Coronary artery (tissue), 2 donors: Measurements from ENCODE around the gene THTPA.
"Not testable (repeated sequence)": the region's sequence is repeated elsewhere in the genome, so short reads cannot be mapped to it uniquely, and the experiment has no call there.

Experiments
- DNase-seq: peaks from one replicate; pipeline ENCODE4 v3.0.0-alpha.2; 2017; ENCODE audit warnings: low spot score
- H3K27ac ChIP-seq, 2 donors: fragments of 200-600 bp; sonication (generic); one replicate each; pipeline ENCODE4 v1.5.1; 2016 to 2019
- H3K4me3 ChIP-seq: fragments of 200-600 bp; sonication (generic); 2 replicates; pipeline ENCODE4 v1.5.1; 2016; ENCODE audit warnings: mild to moderate bottlenecking, moderate library complexity
- CTCF ChIP-seq: fragments of 200-600 bp; sonication (generic); IDR thresholded peaks from one replicate; pipeline ENCODE4 v1.5.1; 2019; ENCODE audit warnings: antibody characterized with exemption

The THTPA gene

GRCh38 chr14:23603103-23603502 lies 47.0 kb downstream of the THTPA start:
- H3K27ac ChIP-seq = no peak overlapping the region
- DNase-seq = no peak
- H3K4me3 ChIP-seq = no peak overlapping the region
- no peak for TF ChIP-seq CTCF

- no peak for TF ChIP-seq CTCF
- DNase-seq = no peak
- Histone ChIP-seq H3K4me3 (no peak overlapping the region), H3K27ac (no peak overlapping the region)
Measured at GRCh38 chr14:23604148-23604547, 48.1 kb downstream of the THTPA start.

GRCh38 chr14:23604675-23605170 lies 48.7 kb downstream of the THTPA start:
- Histone ChIP-seq H3K4me3 (no peak overlapping the region), H3K27ac (no peak overlapping the region)
- no peak for DNase-seq
- TF ChIP-seq CTCF = no peak

- Histone ChIP-seq H3K27ac (no peak overlapping the region), H3K4me3 (no peak overlapping the region)
- no peak for DNase-seq
- no peak for TF ChIP-seq CTCF
Measured at GRCh38 chr14:23605931-23606585, 50.0 kb downstream of the THTPA start.

GRCh38 chr14:23608454-23608853 lies 52.4 kb downstream of the THTPA start:
- Histone ChIP-seq H3K4me3 (no peak overlapping the region), H3K27ac (no peak overlapping the region)
- TF ChIP-seq CTCF = no peak
- DNase-seq = no peak

- Histone ChIP-seq H3K4me3 (no peak overlapping the region), H3K27ac (no peak overlapping the region)
- DNase-seq = no peak
- no peak for TF ChIP-seq CTCF
Measured at GRCh38 chr14:23609001-23609400, 52.9 kb downstream of the THTPA start.

- H3K27ac ChIP-seq = not testable (repeated sequence)
Measured at GRCh38 chr14:23609411-23610089, 53.5 kb downstream of the THTPA start.

More at GRCh38 chr14:23609411-23610089, 53.5 kb downstream of the THTPA start:
- H3K4me3 ChIP-seq, DNase-seq: not testable (repeated sequence)
